ENCODE data around the gene IRAK1.

GRCh38 chrX:154046031-154046781 lies 26.5 kb upstream of the IRAK1 start:
- TF ChIP-seq HOXA3 (CRISPR knock-in tag; IDR thresholded peaks at IDR 0.05) (no peak), MAX (IDR thresholded peaks at IDR 0.05) (no peak), HMG20B (CRISPR knock-in tag; conservative IDR thresholded peaks at IDR 0.05) (no peak), FOXJ3 (CRISPR knock-in tag; IDR thresholded peaks at IDR 0.05; ENCODE audit: borderline replicate concordance) (no peak), POLR2AphosphoS5 (IDR thresholded peaks at IDR 0.05; ENCODE audit: low read depth, low read length) (no peak), CTCF (CRISPR knock-in tag; IDR thresholded peaks at IDR 0.05) (no peak), PCBP2 (optimal IDR thresholded peaks at IDR 0.05; ENCODE audit: low read depth, low read length, poor library complexity, severe bottlenecking) (no peak), ZNF747 (CRISPR knock-in tag; IDR thresholded peaks at IDR 0.05; ENCODE audit: borderline replicate concordance) (no peak), SAFB2 (CRISPR knock-in tag; IDR thresholded peaks at IDR 0.05; ENCODE audit: borderline replicate concordance, low read depth) (no peak), ZNF282 (IDR thresholded peaks at IDR 0.05; ENCODE audit: partially characterized antibody) (no peak), HOMEZ (CRISPR knock-in tag; IDR thresholded peaks at IDR 0.05; ENCODE audit: low read depth) (no peak), SIN3A (IDR thresholded peaks at IDR 0.05; ENCODE audit: borderline replicate concordance, low read depth, low read length) (no peak), ZNF790 (CRISPR knock-in tag; IDR thresholded peaks at IDR 0.05; ENCODE audit: borderline replicate concordance) (no peak)
- TF ChIP-seq, protein P1, sequence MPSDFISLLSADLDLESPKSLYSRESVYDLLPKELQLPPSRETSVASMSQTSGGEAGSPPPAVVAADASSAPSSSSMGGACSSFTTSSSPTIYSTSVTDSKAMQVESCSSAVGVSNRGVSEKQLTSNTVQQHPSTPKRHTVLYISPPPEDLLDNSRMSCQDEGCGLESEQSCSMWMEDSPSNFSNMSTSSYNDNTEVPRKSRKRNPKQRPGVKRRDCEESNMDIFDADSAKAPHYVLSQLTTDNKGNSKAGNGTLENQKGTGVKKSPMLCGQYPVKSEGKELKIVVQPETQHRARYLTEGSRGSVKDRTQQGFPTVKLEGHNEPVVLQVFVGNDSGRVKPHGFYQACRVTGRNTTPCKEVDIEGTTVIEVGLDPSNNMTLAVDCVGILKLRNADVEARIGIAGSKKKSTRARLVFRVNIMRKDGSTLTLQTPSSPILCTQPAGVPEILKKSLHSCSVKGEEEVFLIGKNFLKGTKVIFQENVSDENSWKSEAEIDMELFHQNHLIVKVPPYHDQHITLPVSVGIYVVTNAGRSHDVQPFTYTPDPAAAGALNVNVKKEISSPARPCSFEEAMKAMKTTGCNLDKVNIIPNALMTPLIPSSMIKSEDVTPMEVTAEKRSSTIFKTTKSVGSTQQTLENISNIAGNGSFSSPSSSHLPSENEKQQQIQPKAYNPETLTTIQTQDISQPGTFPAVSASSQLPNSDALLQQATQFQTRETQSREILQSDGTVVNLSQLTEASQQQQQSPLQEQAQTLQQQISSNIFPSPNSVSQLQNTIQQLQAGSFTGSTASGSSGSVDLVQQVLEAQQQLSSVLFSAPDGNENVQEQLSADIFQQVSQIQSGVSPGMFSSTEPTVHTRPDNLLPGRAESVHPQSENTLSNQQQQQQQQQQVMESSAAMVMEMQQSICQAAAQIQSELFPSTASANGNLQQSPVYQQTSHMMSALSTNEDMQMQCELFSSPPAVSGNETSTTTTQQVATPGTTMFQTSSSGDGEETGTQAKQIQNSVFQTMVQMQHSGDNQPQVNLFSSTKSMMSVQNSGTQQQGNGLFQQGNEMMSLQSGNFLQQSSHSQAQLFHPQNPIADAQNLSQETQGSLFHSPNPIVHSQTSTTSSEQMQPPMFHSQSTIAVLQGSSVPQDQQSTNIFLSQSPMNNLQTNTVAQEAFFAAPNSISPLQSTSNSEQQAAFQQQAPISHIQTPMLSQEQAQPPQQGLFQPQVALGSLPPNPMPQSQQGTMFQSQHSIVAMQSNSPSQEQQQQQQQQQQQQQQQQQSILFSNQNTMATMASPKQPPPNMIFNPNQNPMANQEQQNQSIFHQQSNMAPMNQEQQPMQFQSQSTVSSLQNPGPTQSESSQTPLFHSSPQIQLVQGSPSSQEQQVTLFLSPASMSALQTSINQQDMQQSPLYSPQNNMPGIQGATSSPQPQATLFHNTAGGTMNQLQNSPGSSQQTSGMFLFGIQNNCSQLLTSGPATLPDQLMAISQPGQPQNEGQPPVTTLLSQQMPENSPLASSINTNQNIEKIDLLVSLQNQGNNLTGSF (CRISPR knock-in tag; IDR thresholded peaks at IDR 0.05) = no peak

Data from HepG2 (cell line).